Small intestine (tissue), 7 donors: ENCODE measurements around the gene SLC2A9. TPM values are rescaled to one million over a fixed set of nuclear protein-coding genes. Genes with fewer than 3 reads are reported as not detected.

Source experiments
- DNase-seq, 2 donors: peaks; one replicate each; pipeline versions ENCODE4 v3.0.0 to v3.0.0-alpha.2; 2013
- FAIRE-seq: peaks from 2 replicates; lab custom pipeline; 2012; peaks lifted over from hg19 to GRCh38; lab: Jason Lieb, UNC
- H3K27ac ChIP-seq, 3 donors: one replicate each; pipeline ENCODE4 v1.5.1; 2013; ENCODE audit warnings: low read length in 2 of 3, mild to moderate bottlenecking in 2 of 3, control low read depth in 1 of 3, inconsistent platforms in 1 of 3, low read depth in 1 of 3, moderate library complexity in 1 of 3
- H3K27me3 ChIP-seq, 3 donors: one replicate each; pipeline ENCODE4 v1.6.1; 2013; ENCODE audit warnings: low read length in 3 of 3, inconsistent platforms in 1 of 3; ENCODE audit not compliant: control insufficient read depth in 3 of 3, insufficient read depth in 3 of 3
- H3K36me3 ChIP-seq, 3 donors: one replicate each; pipeline ENCODE4 v1.6.1; 2013; ENCODE audit warnings: low read length in 3 of 3, inconsistent platforms in 1 of 3, low read depth in 1 of 3, mild to moderate bottlenecking in 1 of 3, moderate library complexity in 1 of 3; ENCODE audit not compliant: control insufficient read depth in 3 of 3, insufficient read depth in 2 of 3
- H3K4me1 ChIP-seq, 3 donors: one replicate each; pipeline ENCODE4 v1.6.1; 2013; ENCODE audit warnings: low read length in 2 of 3, inconsistent platforms in 1 of 3, low read depth in 1 of 3, mild to moderate bottlenecking in 1 of 3, moderate library complexity in 1 of 3; ENCODE audit not compliant: control insufficient read depth in 3 of 3, insufficient read depth in 2 of 3
- H3K4me3 ChIP-seq, 3 donors: one replicate each; pipeline ENCODE4 v1.5.1; 2013; ENCODE audit warnings: low read length in 3 of 3, control low read depth in 1 of 3, inconsistent platforms in 1 of 3, low read depth in 1 of 3, mild to moderate bottlenecking in 1 of 3, moderate library complexity in 1 of 3
- H3K9me3 ChIP-seq, 2 donors: one replicate each; pipeline ENCODE4 v1.6.1; 2013; ENCODE audit warnings: low read depth in 1 of 2, low read length in 1 of 2; ENCODE audit not compliant: control insufficient read depth in 2 of 2, insufficient read depth in 1 of 2
- WGBS, 3 donors: extraction: QIAGEN DNeasy Blood & Tissue Kit; methylation state at CpG; one replicate each; pipeline ENCODE4 v1.1.7; 2013; 5-methylcytosine and 5-hydroxymethylcytosine counted together
- polyA plus RNA-seq, 4 donors: library from polyadenylated mRNA; stranded (reverse) in 3 of 4; unstranded in 1 of 4; fragments of 200-250 nt in 3 of 4; fragments of 120-200 nt in 1 of 4; gene quantifications; one replicate each; pipeline versions ENCODE4 v1.2.1 to v1.2.3, GENCODE V29; 2013
- donor health status: healthy with polysubstance abuse.
- donor health status: control.
- donor health status: control.
- donor health status: Bipolar disorder and iron deficiency.
- donor health status: healthy.

Gene SLC2A9
- polyA plus RNA-seq, 4 donors = 7.4 to 34.4 (median 12.3) TPM

GRCh38 chr4:9936129-9936644 lies 85.1 kb downstream of the SLC2A9 start:
- H3K27ac ChIP-seq = no peak overlapping the region
- no peaks in the 10 kb centered on the region for H3K27me3 ChIP-seq
- H3K4me1 ChIP-seq = no peaks in the 10 kb centered on the region
- DNase-seq (no peak), FAIRE-seq (no peak)
- 75 to 82% (median 82%) methylated on average over 5 of the region's 5 CpGs for WGBS, 3 donors
- H3K4me3 ChIP-seq = no peak overlapping the region
- H3K9me3 ChIP-seq = no peaks in the 10 kb centered on the region
- peaks cover 0 to 31% (median 2%) of the 10 kb centered on the region in 3 donors for H3K36me3 ChIP-seq

- Histone ChIP-seq H3K27ac (no peak overlapping the region), H3K9me3 (no peaks in the 10 kb centered on the region), H3K27me3 (no peaks in the 10 kb centered on the region), H3K4me1 (peaks cover 0 to 5% (median 3%) of the 10 kb centered on the region in 3 donors), H3K4me3 (no peak overlapping the region), H3K36me3 (peaks cover 0 to 40% (median 2%) of the 10 kb centered on the region in 3 donors)
- FAIRE-seq = no peak
- DNase-seq = no peak
- 93 to 100% (median 95%) methylated on average over 1 of the region's 1 CpG for WGBS, 3 donors
These were observed 87.3 kb downstream of the SLC2A9 start for GRCh38 chr4:9933956-9934355.

GRCh38 chr4:9933184-9933583 lies 88.1 kb downstream of the SLC2A9 start:
- Histone ChIP-seq H3K4me1 (peaks cover 0 to 6% (median 3%) of the 10 kb centered on the region in 3 donors), H3K27me3 (no peaks in the 10 kb centered on the region), H3K27ac (no peak overlapping the region), H3K9me3 (no peaks in the 10 kb centered on the region), H3K4me3 (no peak overlapping the region), H3K36me3 (peaks cover 0 to 40% (median 2%) of the 10 kb centered on the region in 3 donors)
- no peak for DNase-seq
- 86 to 92% (median 87%) methylated on average over 4 of the region's 4 CpGs for WGBS, 3 donors
- FAIRE-seq = no peak

GRCh38 chr4:9932771-9933170 lies 88.5 kb downstream of the SLC2A9 start:
- Histone ChIP-seq H3K9me3 (no peaks in the 10 kb centered on the region), H3K27ac (no peak overlapping the region), H3K36me3 (peaks cover 0 to 40% (median 2%) of the 10 kb centered on the region in 3 donors), H3K27me3 (no peaks in the 10 kb centered on the region), H3K4me1 (peaks cover 0 to 6% (median 3%) of the 10 kb centered on the region in 3 donors), H3K4me3 (no peak overlapping the region)
- FAIRE-seq (no peak), DNase-seq (no peak)
- 80 to 92% (median 83%) methylated on average over 4 of the region's 4 CpGs for WGBS, 3 donors

GRCh38 chr4:9931146-9931545 lies 90.2 kb downstream of the SLC2A9 start:
- 78 to 97% (median 96%) methylated on average over 1 of the region's 1 CpG for WGBS, 3 donors
- H3K9me3 ChIP-seq = no peaks in the 10 kb centered on the region
- peaks cover 0 to 10% (median 4%) of the 10 kb centered on the region in 3 donors for H3K4me1 ChIP-seq
- FAIRE-seq (no peak), DNase-seq (no peak)
- no peak overlapping the region for H3K27ac ChIP-seq
- no peaks in the 10 kb centered on the region for H3K27me3 ChIP-seq
- no peak overlapping the region for H3K4me3 ChIP-seq
- H3K36me3 ChIP-seq = peaks cover 0 to 39% (median 2%) of the 10 kb centered on the region in 3 donors

- 35 to 71% (median 52%) methylated on average over 5 of the region's 5 CpGs for WGBS, 3 donors
- H3K4me3 ChIP-seq = no peak overlapping the region
- H3K36me3 ChIP-seq = peaks cover 0 to 41% (median 0%) of the 10 kb centered on the region in 3 donors
- no peaks in the 10 kb centered on the region for H3K27me3 ChIP-seq
- FAIRE-seq (no peak), DNase-seq (peak; percentile 51 to 62)
- H3K9me3 ChIP-seq = no peaks in the 10 kb centered on the region
- H3K4me1 ChIP-seq = peaks cover 0 to 12% (median 4%) of the 10 kb centered on the region in 3 donors
- H3K27ac ChIP-seq = no peak overlapping the region
These were observed 92.2 kb downstream of the SLC2A9 start for GRCh38 chr4:9929111-9929510.

- Histone ChIP-seq H3K4me3 (no peak overlapping the region), H3K27me3 (no peaks in the 10 kb centered on the region), H3K9me3 (no peaks in the 10 kb centered on the region), H3K4me1 (peaks cover 0 to 12% (median 4%) of the 10 kb centered on the region in 3 donors), H3K36me3 (peaks cover 0 to 40% (median 0%) of the 10 kb centered on the region in 3 donors), H3K27ac (no peak overlapping the region)
- no peak for FAIRE-seq
- WGBS, 3 donors = 77 to 84% (median 80%) methylated on average over 10 of the region's 10 CpGs
- DNase-seq = no peak
These were observed 93.8 kb downstream of the SLC2A9 start for GRCh38 chr4:9927341-9928007.

- H3K4me3 ChIP-seq = no peak overlapping the region
- H3K36me3 ChIP-seq = peaks cover 0 to 39% (median 0%) of the 10 kb centered on the region in 3 donors
- 48 to 70% (median 68%) methylated on average over 3 of the region's 3 CpGs for WGBS, 3 donors
- H3K27ac ChIP-seq = no peak overlapping the region
- H3K4me1 ChIP-seq = peaks cover 0 to 12% (median 4%) of the 10 kb centered on the region in 3 donors
- no peaks in the 10 kb centered on the region for H3K9me3 ChIP-seq
- H3K27me3 ChIP-seq = no peaks in the 10 kb centered on the region
- peak; percentile 47 to 70 for DNase-seq
- no peak for FAIRE-seq
These were observed 94.7 kb downstream of the SLC2A9 start for GRCh38 chr4:9926586-9926985.
